HG03045 (cell line): Measurements from ENCODE around the gene MIDN.
A peak's percentile ranks its signal among the peaks of the same experiment; 100 is the strongest.

Source experiments
- ATAC-seq: cut with Tn5 transposase; IDR thresholded peaks from one replicate; pipeline ENCODE4 v1.9.1; 2021; ENCODE audit warnings: mild to moderate bottlenecking, moderate library complexity; ENCODE audit not compliant: unreplicated experiment

MIDN gene

GRCh38 chr19:1257475-1258162 is 9.2 kb downstream of the MIDN start:
- ATAC-seq: no peak

- no peak for ATAC-seq
Measured at GRCh38 chr19:1258163-1258492, 9.7 kb downstream of the MIDN start.

GRCh38 chr19:1258707-1259205 is 10.4 kb downstream of the MIDN start:
- ATAC-seq: no peak

DNA sequence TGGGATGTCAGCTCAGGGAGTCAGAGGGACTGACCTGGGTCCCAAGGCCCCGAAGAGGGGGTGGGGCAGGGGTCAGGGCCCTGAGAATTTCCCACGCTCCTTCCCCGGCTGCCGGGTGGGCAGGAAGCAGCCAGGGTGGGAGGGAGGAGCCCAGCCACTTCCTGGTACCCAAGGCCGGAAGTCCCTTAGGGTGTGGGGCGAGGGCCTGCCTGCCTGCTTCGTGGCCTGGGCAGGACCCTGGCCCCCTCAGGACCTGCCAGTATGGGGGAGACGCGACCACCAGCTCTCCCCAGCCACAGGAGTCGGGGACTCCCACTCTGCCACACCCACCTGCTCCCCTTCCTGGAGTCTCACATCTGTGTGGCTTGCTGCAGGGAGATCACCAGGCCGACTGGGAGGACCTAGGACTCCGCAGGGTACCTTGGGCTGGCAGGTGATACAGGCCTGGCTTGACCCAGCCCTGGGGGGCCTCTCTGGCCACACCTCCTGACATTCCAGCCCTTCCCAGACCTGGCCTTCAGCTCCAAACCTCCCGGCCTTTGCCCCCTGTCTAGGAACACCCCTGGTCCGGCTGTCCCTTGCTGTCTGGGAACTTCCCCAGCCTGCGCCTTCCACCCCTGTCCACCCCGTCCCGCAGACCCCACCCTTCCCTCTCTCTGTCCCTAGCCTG is 11.0 kb downstream of the MIDN start:
- ATAC-seq: peak; percentile 25

DNA sequence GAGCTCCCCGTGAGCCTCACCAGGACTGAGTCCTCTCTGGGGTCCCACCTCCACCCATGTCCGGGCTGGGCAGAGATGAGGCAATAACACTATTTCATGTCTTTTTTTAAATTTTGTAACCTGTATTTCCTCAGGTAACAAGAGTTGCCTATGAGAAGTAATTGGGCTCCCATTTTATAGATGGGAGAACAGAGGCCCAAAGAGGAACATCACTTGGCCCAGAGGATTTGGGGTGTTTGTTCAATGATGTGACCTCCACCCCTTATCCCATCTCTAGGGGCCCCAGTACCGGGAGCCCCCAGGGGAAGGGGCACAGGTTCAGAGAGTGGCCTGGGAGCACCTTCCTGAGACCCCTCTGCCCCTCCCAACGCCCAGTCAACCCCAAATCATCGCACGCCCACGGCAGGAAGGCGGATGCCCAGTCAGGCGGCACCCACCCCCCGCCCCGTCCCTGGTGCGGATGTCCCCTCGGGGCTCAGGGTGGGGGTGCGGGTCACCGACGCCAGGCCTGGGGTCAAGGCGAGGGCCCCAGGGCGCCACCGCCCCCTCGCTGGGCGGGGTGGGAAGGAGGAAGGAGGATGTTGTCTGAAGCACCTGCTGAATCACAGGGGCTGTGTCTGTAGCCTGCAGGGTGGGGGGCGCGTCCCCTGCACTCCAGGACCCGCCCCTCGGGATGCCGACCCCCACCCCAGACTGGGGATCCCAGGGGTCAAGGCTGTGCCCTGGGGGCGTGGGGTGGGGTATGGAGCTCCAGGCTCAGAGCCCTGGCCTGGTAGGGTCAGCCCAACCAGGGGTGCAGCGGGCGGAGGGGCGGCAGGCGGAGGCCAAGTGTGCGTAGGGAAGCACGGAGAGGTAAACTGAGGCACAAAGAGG is 11.7 kb downstream of the MIDN start:
- ATAC-seq: peak; percentile 3

GRCh38 chr19:1260749-1261537 is 12.6 kb downstream of the MIDN start:
- ATAC-seq: peak; percentile 65

DNA sequence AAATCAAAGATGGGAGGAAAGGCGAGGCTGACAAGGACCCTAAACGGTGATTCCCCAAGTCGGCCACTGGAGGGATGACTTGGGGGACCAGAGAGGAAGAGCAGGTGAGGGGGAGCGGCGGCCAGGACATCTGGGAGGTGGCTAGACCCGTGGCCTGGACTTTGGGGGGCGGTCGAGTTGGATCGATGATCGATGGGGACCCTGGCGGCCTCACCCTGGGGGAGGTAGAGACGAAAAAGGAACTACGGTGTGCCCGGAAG is 13.1 kb downstream of the MIDN start:
- ATAC-seq: no peak

GRCh38 chr19:1261798-1262622 is 13.6 kb downstream of the MIDN start:
- no peak for ATAC-seq

- no peak for ATAC-seq
Measured at GRCh38 chr19:1262623-1263123, 14.3 kb downstream of the MIDN start.

- no peak for ATAC-seq
Measured at GRCh38 chr19:1263188-1263587, 14.8 kb downstream of the MIDN start.

DNA sequence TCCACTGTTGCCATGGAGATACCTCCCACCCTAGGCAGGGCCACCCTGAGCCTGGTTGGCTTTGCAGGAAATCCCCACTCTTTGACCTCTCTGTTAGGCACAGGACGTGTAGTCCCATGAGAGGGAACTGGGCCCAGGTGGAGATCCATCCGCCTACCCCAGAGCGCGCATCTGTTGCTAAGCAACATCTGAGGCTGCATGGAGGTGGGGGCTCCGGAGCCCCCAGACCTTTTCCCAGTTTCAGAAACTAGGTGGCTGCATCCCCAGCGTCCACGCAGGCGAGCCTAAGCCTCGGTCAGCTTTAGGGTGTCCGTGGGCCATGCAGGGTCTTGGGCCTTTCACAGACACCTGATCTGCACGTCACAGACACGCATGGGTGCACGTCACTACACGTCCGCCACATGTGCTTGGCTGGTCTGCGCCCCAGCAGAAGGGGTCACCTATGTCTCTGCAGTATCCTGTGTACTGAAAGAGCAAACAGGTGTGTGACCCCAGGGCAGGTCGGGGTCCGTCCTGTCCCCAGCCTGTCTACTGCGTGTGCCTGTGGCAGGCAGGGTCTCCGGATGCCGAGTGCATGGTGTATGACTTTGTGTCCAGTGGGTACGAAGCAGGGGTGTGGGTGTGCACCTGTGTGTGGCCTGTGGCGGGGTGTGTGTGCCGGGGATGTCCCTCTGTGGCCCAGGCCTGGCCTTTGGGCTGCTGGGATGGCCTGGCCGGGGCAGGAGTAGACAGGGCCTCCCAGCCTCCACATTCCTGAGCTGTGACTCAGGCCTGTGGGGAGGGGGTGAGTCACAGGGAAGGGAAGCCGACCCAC is 16.6 kb downstream of the MIDN start:
- ATAC-seq: no peak

DNA sequence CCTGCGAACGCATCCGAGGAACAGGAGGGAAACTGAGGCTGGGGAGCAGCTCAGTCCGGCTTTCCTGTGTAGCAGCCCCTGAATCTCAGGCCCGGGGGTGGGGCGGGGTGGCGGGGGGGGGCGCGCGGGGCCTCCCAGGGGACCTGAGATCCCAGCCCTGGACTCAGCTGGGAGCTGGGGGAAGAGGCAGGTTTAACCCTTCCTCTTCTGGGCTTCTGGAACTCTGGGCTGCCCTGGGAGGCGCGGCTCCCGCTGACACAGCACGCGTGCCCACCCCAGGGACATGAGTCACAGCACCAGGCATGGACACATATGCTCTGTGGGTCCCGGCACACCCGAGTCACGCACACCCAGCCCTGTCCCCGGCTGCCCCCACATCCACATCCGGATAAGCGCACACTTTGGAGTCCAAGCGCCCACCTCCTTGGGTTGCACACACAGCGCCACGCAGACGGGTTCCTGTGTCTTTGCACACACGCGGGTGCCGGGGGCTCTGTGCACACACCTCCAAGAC is 17.3 kb downstream of the MIDN start:
- ATAC-seq: no peak

GRCh38 chr19:1266129-1266915 is 17.9 kb downstream of the MIDN start:
- ATAC-seq: peak; percentile 31

DNA sequence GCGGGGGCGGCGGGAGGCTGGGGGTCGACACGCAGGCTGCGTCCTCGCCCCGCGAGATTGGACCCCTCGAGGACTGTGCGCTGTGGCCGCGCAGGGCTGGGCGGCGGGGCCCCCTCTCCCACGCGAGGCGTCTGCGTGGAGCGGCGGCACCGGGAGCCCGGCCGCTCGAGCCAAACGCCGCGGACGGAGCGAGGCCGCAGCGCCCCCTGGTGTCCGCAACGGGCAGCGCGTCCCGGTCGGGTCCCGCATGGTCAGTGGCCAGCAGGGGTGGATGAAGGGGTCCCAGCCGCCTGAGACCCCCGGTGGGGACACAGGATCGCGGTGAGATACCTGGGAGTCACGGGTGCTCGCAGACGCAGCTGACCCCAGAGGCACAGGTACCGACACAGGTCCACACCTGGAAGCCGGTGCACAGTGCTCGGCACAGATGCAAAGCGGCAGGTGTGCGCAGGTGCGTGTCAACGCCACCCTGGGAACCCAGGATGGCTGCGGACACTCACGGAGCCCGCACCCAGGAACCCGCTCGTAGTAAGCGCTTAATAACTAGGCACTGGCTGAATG is 18.6 kb downstream of the MIDN start:
- ATAC-seq: peak; percentile 22

DNA sequence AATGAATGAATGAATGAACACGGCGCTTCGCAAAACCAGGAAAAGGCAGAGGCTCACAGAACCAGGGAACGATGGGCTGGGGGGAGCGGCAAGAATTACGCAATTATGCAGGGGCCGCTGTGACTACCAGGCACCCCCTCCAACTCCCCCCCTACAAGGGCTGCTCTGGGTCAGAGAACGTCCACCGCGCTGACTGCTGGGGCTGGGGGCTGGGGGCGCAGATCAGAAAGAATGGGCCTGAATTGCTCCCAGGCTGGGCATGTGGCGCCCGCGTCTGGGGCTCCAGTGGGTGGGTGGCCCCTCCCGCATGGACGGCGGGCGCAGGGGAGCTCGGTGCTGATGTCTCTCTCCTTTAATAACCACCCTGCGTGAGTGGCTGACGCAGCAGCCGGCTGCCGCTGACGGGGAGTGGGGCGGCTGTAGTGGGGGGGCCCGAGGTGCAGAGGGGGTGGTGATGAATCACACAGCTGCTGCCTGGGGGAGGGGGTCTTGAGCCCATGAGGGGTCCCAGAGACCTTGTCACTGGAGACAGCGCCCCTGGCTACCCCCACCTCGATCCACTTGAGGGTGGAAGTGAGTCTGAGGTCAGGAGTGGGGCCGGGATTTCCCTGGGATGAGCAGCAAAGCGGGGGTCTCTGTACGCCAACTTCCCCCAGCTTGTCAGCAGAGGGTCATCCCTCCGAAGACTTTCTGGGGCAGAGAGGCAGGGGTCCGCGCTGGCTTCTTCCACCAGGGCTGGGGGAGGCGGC is 19.3 kb downstream of the MIDN start:
- no peak for ATAC-seq

GRCh38 chr19:1268226-1269064 is 20.1 kb downstream of the MIDN start:
- no peak for ATAC-seq
